Psoas muscle (tissue), 8 donors: ENCODE measurements around the gene DUS3L. TPM values are rescaled to one million over a fixed set of nuclear protein-coding genes. Genes with fewer than 3 reads are reported as not detected.

Experiments
- ATAC-seq, 4 donors: fragments of 200-7000 bp; cut with Tn5 transposase; one replicate each; pipeline ENCODE4 v1.9.1; 2020; ENCODE audit warnings: moderate library complexity in 3 of 4, mild to moderate bottlenecking in 2 of 4
- DNase-seq, 2 donors: peaks; one replicate each; pipeline ENCODE4 v3.0.0-alpha.2; 2020
- H3K27ac ChIP-seq: fragments of 200-600 bp; one replicate; pipeline ENCODE4 v1.8.0; 2022
- H3K27me3 ChIP-seq, 3 donors: fragments of 200-600 bp in 1 of 3; one replicate each; pipeline versions ENCODE4 v1.6.1 to v1.8.0; 2013 to 2022; ENCODE audit warnings: low read length in 2 of 3, mild to moderate bottlenecking in 2 of 3, moderate library complexity in 1 of 3; ENCODE audit not compliant: insufficient read depth in 3 of 3
- H3K36me3 ChIP-seq, 2 donors: fragments of 200-600 bp in 1 of 2; one replicate each; pipeline versions ENCODE4 v1.6.1 to v1.8.0; 2013 to 2022; ENCODE audit warnings: low read depth in 1 of 2, mild to moderate bottlenecking in 1 of 2, moderate library complexity in 1 of 2; ENCODE audit not compliant: insufficient read depth in 1 of 2
- H3K4me1 ChIP-seq: fragments of 200-600 bp; one replicate; pipeline ENCODE4 v1.8.0; 2022
- H3K4me3 ChIP-seq: fragments of 200-600 bp; one replicate; pipeline ENCODE4 v1.8.0; 2022; ENCODE audit warnings: mild to moderate bottlenecking
- H3K9me3 ChIP-seq: fragments of 200-600 bp; one replicate; pipeline ENCODE4 v1.8.0; 2022
- CTCF ChIP-seq: fragments of 200-600 bp; IDR thresholded peaks from one replicate; pipeline ENCODE4 v1.8.0; 2022; ENCODE audit warnings: antibody characterized with exemption
- WGBS, 3 donors: extraction: QIAGEN DNeasy Blood & Tissue Kit; methylation state at CpG; one replicate each; pipeline versions ENCODE4 v1.1.6 to v1.1.7; 2013; 5-methylcytosine and 5-hydroxymethylcytosine counted together
- intact Hi-C, 2 donors: fragments of 100-400 bp; cut with DNase I; formaldehyde crosslinking; loops; one replicate each; pipeline versions ENCODE4 v1.11.0 to v1.14.2; 2022
- polyA plus RNA-seq, 3 donors: library from polyadenylated mRNA; stranded (reverse); fragments of 200-250 nt; gene quantifications; one replicate each; pipeline ENCODE4 v1.2.3, GENCODE V29; 2013
- total RNA-seq, 4 donors: library from RNA; stranded (reverse); fragmentation: NEBNext Ultra II Directional in 2 of 4; extraction: Animal tissue kit (Norgen Biotek cat#: 25700) in 2 of 4; gene quantifications; one replicate each; pipeline versions ENCODE4 v1.2.1 to v1.2.4, GENCODE V29; 2021 to 2023
- donor health status: healthy with polysubstance abuse.
- donor health status: DM: no; HTN: no; CAD: no; lungs with moderate emphysema.
- donor health status: Bipolar disorder and iron deficiency.
- donor health status: healthy.
- donor health status: DM: yes; HTN: yes; CAD: no.
- donor health status: DM: no; HTN: no; CAD: no.
- donor health status: DM: no; HTN: no; CAD: no.
- donor health status: DM: yes; HTN: yes; CAD: no.

The DUS3L gene
- total and polyA plus RNA-seq, 7 donors = 13.4 to 40.1 (median 23.2) TPM

DNA sequence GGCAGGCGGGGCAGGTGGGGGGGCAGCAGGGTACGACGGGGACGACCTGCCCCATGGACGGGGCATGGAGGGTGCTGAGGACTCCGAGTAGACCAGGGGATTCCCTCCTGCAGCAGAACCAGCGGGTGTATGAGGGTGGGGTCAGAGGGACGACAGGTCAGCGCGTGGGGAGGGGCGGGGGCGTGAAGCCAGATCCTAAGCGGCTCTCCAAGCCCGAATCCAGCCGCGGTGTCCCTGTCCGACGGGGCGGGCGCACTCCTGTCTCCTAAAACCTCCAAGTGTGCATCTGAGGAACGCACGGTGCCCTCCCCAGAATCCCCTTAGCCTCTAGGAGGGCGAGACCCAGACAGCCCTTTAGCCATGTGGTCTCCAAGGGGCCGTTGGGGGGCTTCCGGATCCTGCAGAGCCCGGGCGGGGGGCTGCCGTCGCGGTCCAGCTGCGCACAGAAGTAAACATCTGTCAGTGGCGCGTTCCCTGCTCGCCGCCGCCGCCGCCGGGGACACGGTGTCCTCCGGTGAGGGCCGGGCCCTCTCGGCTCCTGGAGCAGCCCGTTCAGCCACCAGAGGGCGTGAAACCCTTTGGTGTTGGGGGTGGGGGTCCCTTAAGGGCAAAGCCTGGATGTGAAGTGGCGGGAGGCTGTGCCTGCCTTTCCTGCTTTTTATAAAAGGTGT is 14.6 kb upstream of the DUS3L start:
- WGBS, 3 donors = 2 to 3% (median 3%) methylated on average over 45 to 46 of the region's 46 CpGs
- DNase-seq = no peak
- ATAC-seq = peak in 3 of 4 donors; percentile 36 to 52 (median 41)
- Histone ChIP-seq H3K9me3 (no peaks in the 10 kb centered on the region), H3K4me3 (no peak overlapping the region), H3K27ac (no peak overlapping the region), H3K4me1 (no peaks in the 10 kb centered on the region), H3K36me3 (no peaks in the 10 kb centered on the region), H3K27me3 (peaks cover 0 to 62% (median 28%) of the 10 kb centered on the region in 3 donors)
- intact Hi-C loops = loop anchor here in 1 of 2 donors (2.0 to 10.0 kb wide), 2 partner anchors 87 to 219 kb away; no protein-coding TSS in a partner anchor
- peak; percentile 29 for TF ChIP-seq CTCF

GRCh38 chr19:5804516-5805461 is 13.8 kb upstream of the DUS3L start, which contains the start of gene NRTN:
Gene NRTN (plus strand): TSS chr19:5805067. CDS start chr19:5824166, 19,099 bp downstream.
- Histone ChIP-seq H3K9me3 (no peaks in the 10 kb centered on the region), H3K4me1 (no peaks in the 10 kb centered on the region), H3K4me3 (peak within 1 kb of the TSS; percentile 43), H3K27me3 (peaks cover 0 to 70% (median 32%) of the 10 kb centered on the region in 3 donors), H3K36me3 (no peaks in the 10 kb centered on the region), H3K27ac (no peak within 1 kb of the TSS)
- intact Hi-C loops = loop anchor here in 1 of 2 donors (2.0 to 10.0 kb wide), 2 partner anchors 88 to 220 kb away; no protein-coding TSS in a partner anchor
- DNase-seq (no peak), ATAC-seq (no peak)
- 1% methylated on average over 32 to 106 of the region's 107 CpGs for WGBS, 3 donors
- no peak for TF ChIP-seq CTCF

DNA sequence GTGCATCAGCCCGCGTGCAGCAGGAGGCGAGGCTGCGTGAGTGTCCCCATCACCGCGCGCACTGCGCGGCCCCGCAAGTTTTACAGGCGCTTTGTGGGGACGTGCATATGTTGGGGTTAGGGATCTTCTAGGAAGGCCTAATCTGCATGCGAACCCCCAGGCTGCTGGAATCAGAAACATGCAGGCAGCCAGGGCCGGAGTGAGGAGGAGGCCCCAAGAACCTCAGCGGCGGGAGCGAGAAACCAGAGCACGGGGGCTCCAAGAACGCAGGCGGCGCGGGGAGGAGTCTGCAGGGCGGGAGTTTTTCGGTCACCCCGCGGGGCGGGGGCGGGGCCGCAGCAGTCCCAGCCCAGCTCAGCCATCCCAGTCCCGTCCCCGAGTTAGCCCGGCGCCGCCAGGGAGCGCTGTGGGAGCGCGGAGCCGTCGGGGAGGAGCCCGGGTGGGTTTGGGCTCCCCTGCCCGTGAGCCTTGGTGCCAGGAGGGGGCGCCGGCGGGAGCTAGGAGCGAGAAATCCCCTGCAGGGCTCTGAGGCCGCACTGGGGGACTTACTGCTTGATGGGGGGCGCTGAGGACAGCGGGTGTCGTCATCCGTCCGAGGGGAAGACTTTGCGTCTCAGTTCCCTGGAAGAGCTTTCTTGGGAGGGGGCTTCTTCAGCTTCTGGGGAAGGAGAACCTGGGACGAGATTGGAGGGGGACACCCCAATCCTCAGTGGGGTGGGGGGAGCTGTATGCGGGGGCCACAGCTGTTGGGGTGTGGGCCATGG is 13.0 kb upstream of the DUS3L start:
- intact Hi-C loops = loop anchor here in 1 of 2 donors (2.0 to 10.0 kb wide), 2 partner anchors 89 to 221 kb away; no protein-coding TSS in a partner anchor
- Histone ChIP-seq H3K4me3 (peak overlapping the region; percentile 43), H3K27me3 (peaks cover 0 to 78% (median 35%) of the 10 kb centered on the region in 3 donors), H3K9me3 (no peaks in the 10 kb centered on the region), H3K4me1 (no peaks in the 10 kb centered on the region), H3K27ac (no peak overlapping the region), H3K36me3 (no peaks in the 10 kb centered on the region)
- TF ChIP-seq CTCF = peak; percentile 72
- 1 to 2% (median 1%) methylated on average over 39 to 54 of the region's 54 CpGs for WGBS, 3 donors
- DNase-seq = peak; percentile 82 to 85
- ATAC-seq = peak; percentile 74 to 86 (median 84)

DNA sequence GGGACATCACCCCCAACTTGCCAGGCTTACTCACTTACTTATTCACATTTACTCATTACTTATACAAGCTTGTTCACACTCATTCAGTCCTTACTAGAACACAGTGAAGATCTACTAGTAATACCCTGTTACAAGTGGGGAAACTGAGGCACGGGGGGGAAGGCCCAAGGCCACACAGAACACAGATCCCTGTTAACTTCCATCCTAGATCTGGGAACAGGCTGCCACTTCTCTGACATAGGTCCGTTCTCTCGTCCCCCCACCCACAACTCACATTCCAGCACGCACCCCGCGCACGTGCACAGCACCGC is 12.4 kb upstream of the DUS3L start:
- Histone ChIP-seq H3K27me3 (peaks cover 0 to 83% (median 35%) of the 10 kb centered on the region in 3 donors), H3K4me1 (no peaks in the 10 kb centered on the region), H3K9me3 (no peaks in the 10 kb centered on the region), H3K4me3 (peak overlapping the region; percentile 43), H3K36me3 (no peaks in the 10 kb centered on the region), H3K27ac (no peak overlapping the region)
- ATAC-seq (no peak), DNase-seq (no peak)
- 4 to 9% (median 7%) methylated on average over 8 of the region's 8 CpGs for WGBS, 3 donors
- intact Hi-C loops = loop anchor here in 1 of 2 donors (10.0 kb wide), 1 partner anchor 221 kb away; no protein-coding TSS in a partner anchor
- no peak for TF ChIP-seq CTCF
